GM12874 (cell line): ENCODE measurements around the gene TEP1.

Source experiments
- CTCF ChIP-seq: IDR thresholded peaks from 2 replicates; pipeline ENCODE4 v1.5.1; 2011; ENCODE audit warnings: low read depth, mild to moderate bottlenecking, control low read depth, low read length, moderate library complexity; ENCODE audit not compliant: insufficient read depth

Gene TEP1

DNA sequence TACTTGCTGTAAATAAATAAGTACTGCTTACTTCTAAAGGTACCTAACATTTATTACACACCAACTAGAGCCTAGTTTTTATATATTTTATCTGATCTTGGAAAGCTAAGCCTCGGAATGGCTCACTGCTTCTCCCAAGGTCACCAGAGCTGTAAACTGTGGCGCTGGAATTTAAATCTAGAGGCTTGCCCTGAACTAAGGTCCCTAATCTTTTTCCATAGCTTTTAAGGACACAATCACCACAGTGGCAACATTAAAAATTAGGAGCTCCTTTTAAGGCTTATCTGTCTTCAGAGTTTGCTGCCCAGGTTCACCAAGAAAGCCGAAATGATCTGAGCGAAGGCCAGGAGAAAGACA is 80.9 kb downstream of the TEP1 start:
- TF ChIP-seq CTCF: no peak

DNA sequence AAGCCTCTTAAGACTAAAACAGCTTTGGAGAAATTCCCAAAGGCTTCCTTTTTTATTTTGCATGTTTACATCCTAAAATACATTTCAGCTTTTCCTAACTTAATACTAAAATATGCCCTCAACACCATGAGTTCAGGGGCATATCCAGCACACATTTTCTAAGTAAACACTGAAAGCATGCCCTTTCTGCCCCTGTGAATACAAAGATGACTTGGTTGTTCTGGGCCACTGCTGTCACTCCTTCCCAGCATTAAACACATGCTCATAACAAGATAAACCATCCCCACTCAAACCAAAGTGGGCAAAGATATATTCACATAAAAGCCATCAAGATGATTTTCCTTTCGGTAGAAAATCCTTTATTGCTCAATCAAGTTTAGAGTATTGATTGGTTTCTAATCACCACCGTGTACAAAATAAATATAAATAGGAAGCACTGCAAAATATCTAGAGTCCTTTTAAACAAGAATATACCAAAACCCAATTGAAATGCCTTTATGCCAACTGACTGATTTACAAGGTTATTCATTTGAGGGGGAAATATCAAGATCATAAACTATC is 82.2 kb downstream of the TEP1 start:
- TF ChIP-seq CTCF: no peak

DNA sequence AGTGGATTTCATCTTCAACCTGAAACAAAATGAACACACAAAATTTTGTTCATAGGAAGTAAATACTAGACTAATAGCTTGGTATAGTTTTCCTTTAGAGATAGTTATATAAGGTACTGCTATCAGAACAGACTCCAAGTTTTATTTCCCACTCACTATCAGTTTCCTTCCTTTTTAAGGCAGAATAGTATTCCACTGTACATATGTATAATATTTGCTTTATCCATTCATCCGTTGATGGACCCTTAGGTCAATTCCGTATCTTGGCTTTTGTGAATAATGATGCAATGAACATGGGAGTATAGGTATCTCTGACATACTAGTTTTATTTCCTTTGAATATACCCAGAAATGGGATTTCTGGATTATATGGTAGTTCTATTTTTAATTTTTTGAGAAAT is 83.9 kb downstream of the TEP1 start:
- no peak for TF ChIP-seq CTCF

- no peak for TF ChIP-seq CTCF
Measured at GRCh38 chr14:20328705-20329104, 84.6 kb downstream of the TEP1 start.

DNA sequence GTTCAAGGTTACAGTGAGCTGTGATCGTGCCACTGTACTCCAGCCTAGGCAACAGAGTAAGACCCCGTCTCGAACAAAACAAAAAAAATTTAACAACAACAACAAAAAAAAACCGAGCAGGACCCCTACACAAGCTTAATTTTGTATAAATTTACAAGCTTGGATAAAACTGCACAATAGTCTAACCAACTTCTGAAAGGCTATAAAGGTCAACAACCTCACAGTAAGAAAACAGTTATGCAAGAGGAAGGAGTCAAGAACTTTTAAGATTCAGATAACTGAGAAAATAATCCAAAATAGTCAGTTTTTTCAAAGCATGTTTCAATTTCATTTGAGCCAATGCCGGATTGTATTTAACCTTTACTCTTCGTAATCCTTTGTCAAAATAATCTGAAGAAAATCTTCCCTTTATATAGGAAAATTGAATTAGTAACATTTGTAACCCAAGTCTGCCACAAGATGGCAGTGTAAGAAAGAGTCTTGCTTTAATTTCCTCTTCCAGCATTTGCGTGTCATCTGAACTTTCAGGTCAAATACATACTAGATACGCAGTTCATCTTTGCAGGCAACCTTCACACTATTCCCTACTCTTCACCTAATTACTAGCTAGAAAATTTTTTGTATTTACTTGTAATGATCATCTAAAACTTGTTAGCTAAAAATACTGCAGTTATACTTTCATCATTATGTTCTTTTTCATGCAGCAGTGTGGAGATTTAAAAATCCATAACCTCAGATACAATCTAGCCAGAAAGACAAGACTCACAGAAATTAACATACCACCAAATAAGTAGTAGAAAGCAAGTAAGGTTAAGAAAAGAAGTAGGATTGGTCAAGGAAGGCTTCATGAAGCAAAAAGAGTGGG is 86.1 kb downstream of the TEP1 start:
- TF ChIP-seq CTCF: peak; percentile 38; the same call in 1 of the 2 replicates

GRCh38 chr14:20317720-20318119 is 95.6 kb downstream of the TEP1 start:
- no peak for TF ChIP-seq CTCF
